HL-60 (cell line): ENCODE results near the gene CAAP1.

Experiments
- DNase-seq, 2 experiments: peaks; one replicate each; pipeline ENCODE4 v3.0.0-alpha.2; 2010 to 2020; ENCODE audit warnings: low read depth in 1 of 2, low spot score in 1 of 2
- H3K27ac ChIP-seq: fragments of 250-450 bp; sonication (Bioruptor Pico); replicated peaks from 2 replicates; pipeline ENCODE4 v1.5.1; 2020; ENCODE audit warnings: mild to moderate bottlenecking, moderate library complexity
- H3K27me3 ChIP-seq: fragments of 250-450 bp; sonication (Bioruptor Pico); 2 replicates; pipeline ENCODE4 v1.5.1; 2021; ENCODE audit warnings: mild to moderate bottlenecking, moderate library complexity; ENCODE audit not compliant: insufficient read depth, poor library complexity, severe bottlenecking
- H3K4me3 ChIP-seq: replicated peaks from 2 replicates; pipeline ENCODE4 v1.5.1; 2011; ENCODE audit warnings: mild to moderate bottlenecking, control low read depth, low read length; ENCODE audit not compliant: insufficient read depth
- GABPA ChIP-seq: IDR thresholded peaks from 2 replicates; pipeline ENCODE4 v1.6.1; 2012; ENCODE audit warnings: low read depth
- POLR2AphosphoS5 ChIP-seq: IDR thresholded peaks from 2 replicates; pipeline ENCODE4 v1.6.1; 2012; ENCODE audit warnings: low read depth
- SPI1 ChIP-seq: IDR thresholded peaks from 2 replicates; pipeline ENCODE4 v1.6.1; 2012; ENCODE audit warnings: low read depth, mild to moderate bottlenecking, borderline replicate concordance
- long read RNA-seq: library from polyadenylated mRNA; unstranded; transcript quantifications from one replicate; pipeline ENCODE4 v2.0.0, GENCODE V29; 2020
- TF ChIP-seq, protein P1 (sequence below): IDR thresholded peaks from 2 replicates; pipeline ENCODE4 v1.6.1; 2012; ENCODE audit warnings: low read depth; ENCODE audit not compliant: insufficient replicate concordance
- TF ChIP-seq, protein P2 (sequence below): IDR thresholded peaks from one replicate; pipeline ENCODE4 v1.5.1; 2011; ENCODE audit warnings: low read length, control low read depth, inconsistent platforms; ENCODE audit not compliant: insufficient read depth

CAAP1 gene, protein sequence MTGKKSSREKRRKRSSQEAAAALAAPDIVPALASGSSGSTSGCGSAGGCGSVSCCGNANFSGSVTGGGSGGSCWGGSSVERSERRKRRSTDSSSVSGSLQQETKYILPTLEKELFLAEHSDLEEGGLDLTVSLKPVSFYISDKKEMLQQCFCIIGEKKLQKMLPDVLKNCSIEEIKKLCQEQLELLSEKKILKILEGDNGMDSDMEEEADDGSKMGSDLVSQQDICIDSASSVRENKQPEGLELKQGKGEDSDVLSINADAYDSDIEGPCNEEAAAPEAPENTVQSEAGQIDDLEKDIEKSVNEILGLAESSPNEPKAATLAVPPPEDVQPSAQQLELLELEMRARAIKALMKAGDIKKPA
- long read RNA-seq, transcript CAAP1-206 (6 exons, 1,532 nt), result minor isoform, 22 of 122 reads
- long read RNA-seq, transcript CAAP1-201 (6 exons, 2,791 nt), result major isoform, 72 of 122 reads
- long read RNA-seq, partial matches to known transcripts, result 4 of 122 reads
- long read RNA-seq, other reads (novel, unspliced or antisense), result 24 of 122 reads

- Histone ChIP-seq H3K4me3 (peak within 1 kb of the TSS; percentile 75), H3K27ac (peak within 1 kb of the TSS; percentile 95), H3K27me3 (no peaks in the 10 kb centered on the region)
- TF ChIP-seq, protein P1, sequence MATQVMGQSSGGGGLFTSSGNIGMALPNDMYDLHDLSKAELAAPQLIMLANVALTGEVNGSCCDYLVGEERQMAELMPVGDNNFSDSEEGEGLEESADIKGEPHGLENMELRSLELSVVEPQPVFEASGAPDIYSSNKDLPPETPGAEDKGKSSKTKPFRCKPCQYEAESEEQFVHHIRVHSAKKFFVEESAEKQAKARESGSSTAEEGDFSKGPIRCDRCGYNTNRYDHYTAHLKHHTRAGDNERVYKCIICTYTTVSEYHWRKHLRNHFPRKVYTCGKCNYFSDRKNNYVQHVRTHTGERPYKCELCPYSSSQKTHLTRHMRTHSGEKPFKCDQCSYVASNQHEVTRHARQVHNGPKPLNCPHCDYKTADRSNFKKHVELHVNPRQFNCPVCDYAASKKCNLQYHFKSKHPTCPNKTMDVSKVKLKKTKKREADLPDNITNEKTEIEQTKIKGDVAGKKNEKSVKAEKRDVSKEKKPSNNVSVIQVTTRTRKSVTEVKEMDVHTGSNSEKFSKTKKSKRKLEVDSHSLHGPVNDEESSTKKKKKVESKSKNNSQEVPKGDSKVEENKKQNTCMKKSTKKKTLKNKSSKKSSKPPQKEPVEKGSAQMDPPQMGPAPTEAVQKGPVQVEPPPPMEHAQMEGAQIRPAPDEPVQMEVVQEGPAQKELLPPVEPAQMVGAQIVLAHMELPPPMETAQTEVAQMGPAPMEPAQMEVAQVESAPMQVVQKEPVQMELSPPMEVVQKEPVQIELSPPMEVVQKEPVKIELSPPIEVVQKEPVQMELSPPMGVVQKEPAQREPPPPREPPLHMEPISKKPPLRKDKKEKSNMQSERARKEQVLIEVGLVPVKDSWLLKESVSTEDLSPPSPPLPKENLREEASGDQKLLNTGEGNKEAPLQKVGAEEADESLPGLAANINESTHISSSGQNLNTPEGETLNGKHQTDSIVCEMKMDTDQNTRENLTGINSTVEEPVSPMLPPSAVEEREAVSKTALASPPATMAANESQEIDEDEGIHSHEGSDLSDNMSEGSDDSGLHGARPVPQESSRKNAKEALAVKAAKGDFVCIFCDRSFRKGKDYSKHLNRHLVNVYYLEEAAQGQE, result peak; percentile 40
- TF ChIP-seq POLR2AphosphoS5 (peak; percentile 76), SPI1 (no peak), GABPA (peak; percentile 84)
- peak; percentile 49 to 87 for DNase-seq
Observed at GRCh38 chr9:26892251-26893029, at the start of gene CAAP1. Gene CAAP1 (minus strand): TSS chr9:26892802. CDS start chr9:26892715, 87 bp downstream.

- Histone ChIP-seq H3K4me3 (no peak overlapping the region), H3K27ac (no peak overlapping the region), H3K27me3 (no peaks in the 10 kb centered on the region)
- TF ChIP-seq, protein P1, result no peak
- TF ChIP-seq GABPA, result no peak
- no peak for TF ChIP-seq SPI1
- TF ChIP-seq, protein P2, sequence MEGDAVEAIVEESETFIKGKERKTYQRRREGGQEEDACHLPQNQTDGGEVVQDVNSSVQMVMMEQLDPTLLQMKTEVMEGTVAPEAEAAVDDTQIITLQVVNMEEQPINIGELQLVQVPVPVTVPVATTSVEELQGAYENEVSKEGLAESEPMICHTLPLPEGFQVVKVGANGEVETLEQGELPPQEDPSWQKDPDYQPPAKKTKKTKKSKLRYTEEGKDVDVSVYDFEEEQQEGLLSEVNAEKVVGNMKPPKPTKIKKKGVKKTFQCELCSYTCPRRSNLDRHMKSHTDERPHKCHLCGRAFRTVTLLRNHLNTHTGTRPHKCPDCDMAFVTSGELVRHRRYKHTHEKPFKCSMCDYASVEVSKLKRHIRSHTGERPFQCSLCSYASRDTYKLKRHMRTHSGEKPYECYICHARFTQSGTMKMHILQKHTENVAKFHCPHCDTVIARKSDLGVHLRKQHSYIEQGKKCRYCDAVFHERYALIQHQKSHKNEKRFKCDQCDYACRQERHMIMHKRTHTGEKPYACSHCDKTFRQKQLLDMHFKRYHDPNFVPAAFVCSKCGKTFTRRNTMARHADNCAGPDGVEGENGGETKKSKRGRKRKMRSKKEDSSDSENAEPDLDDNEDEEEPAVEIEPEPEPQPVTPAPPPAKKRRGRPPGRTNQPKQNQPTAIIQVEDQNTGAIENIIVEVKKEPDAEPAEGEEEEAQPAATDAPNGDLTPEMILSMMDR, result no peak
- TF ChIP-seq POLR2AphosphoS5, result no peak
- no peak for DNase-seq
Observed at GRCh38 chr9:26940779-26941178, 48.2 kb upstream of the CAAP1 start.

GRCh38 chr9:26939955-26940711 is 47.5 kb upstream of the CAAP1 start:
- Histone ChIP-seq H3K27ac (no peak overlapping the region), H3K27me3 (no peaks in the 10 kb centered on the region), H3K4me3 (no peak overlapping the region)
- DNase-seq, result no peak
- TF ChIP-seq GABPA, result no peak
- no peak for TF ChIP-seq POLR2AphosphoS5
- TF ChIP-seq, protein P2, result no peak
- TF ChIP-seq, protein P1, result no peak
- TF ChIP-seq SPI1, result no peak
